Midbrain (tissue), 1 donor: Measurements from ENCODE around the gene CD44.
"Not testable (repeated sequence)": the region's sequence is repeated elsewhere in the genome, so short reads cannot be mapped to it uniquely, and the experiment has no call there.

Source experiments
- DNase-seq: peaks from one replicate; lab custom pipeline; 2025; lab: John Stamatoyannopoulos, UW

CD44 gene

DNA sequence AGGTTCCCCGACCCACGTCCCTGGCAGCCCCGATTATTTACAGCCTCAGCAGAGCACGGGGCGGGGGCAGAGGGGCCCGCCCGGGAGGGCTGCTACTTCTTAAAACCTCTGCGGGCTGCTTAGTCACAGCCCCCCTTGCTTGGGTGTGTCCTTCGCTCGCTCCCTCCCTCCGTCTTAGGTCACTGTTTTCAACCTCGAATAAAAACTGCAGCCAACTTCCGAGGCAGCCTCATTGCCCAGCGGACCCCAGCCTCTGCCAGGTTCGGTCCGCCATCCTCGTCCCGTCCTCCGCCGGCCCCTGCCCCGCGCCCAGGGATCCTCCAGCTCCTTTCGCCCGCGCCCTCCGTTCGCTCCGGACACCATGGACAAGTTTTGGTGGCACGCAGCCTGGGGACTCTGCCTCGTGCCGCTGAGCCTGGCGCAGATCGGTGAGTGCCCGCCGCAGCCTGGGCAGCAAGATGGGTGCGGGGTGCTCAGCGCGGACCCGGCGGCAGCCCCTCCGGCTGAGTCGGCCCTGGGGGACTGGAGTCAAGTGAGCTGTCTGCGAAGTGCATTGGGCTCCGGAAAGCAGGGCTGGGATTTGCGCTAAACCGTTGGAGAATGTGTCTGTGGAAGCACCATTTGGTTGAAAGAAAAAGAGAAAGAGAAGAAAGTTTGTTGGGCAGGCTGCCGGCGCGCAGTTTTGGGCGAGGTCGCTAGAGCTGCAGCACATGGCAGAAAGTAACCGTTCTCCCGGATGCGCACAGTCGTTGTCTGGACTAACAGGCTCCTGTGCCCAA, at the start of gene CD44:
CD44 (plus strand) TSS at position 229 of the 779 bp plus-strand sequence; CDS start at position 362, 133 bp downstream.
- DNase-seq: peak; percentile 40

DNA sequence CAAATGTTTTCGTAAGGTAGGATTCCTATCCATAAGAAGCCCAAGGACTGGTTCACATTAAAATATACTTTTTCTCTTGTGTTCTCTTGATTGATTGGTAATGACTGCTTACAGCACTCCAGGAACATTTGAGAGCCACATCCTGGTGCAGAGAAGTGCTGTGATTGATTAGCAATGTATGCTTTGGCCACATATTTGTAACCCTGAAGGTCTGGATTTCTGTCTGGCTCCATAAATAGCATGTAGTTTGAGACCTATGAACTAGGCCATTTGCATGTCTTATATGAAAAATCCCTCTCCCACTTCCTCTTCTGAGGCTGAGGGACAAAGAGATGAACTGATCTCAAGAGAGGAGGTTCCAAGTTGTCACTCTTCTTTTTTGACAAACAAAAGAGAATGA, 49.3 kb upstream of the CD44 start:
- no peak for DNase-seq

DNA sequence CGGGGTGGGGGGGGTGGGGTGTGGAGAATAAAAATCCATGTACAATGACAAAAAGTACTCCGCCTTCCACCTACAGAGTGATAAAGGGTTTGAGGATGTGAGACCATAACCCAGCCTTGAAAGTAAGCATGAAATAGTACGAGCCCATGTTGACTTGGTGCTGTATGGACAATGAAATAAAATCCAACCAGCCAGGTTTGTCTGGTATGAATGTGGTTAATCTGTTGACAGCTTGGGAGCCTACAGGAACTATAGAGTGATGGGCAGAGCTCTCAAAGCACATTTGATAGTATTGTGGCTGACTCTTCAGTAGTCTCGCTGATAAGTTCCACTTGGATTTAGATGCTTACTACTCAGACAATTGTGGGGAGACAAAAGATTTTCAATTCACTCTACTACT, 48.8 kb upstream of the CD44 start:
- DNase-seq: no peak

DNA sequence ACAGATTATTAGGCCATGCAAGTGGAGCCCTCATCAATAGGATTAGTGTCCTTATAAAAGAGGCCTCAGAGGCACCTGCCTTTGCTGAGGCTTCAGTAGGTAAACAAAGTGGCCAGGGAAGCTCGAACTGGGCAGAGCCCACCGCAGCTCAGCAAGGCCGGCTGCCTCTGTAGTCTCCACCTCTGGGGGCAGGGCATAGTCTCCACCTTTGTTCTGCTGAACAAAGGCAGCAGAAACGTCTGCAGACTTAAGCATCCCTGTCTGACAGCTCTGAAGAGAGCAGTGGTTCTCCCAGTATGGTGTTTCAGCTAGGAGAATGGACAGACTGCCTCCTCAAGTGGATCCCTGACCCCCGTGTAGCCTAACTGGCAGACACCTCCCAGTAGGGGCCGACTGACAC, 48.0 kb upstream of the CD44 start:
- DNase-seq: not testable (repeated sequence)

GRCh38 chr11:35096723-35097122, 42.2 kb upstream of the CD44 start:
- no peak for DNase-seq

DNA sequence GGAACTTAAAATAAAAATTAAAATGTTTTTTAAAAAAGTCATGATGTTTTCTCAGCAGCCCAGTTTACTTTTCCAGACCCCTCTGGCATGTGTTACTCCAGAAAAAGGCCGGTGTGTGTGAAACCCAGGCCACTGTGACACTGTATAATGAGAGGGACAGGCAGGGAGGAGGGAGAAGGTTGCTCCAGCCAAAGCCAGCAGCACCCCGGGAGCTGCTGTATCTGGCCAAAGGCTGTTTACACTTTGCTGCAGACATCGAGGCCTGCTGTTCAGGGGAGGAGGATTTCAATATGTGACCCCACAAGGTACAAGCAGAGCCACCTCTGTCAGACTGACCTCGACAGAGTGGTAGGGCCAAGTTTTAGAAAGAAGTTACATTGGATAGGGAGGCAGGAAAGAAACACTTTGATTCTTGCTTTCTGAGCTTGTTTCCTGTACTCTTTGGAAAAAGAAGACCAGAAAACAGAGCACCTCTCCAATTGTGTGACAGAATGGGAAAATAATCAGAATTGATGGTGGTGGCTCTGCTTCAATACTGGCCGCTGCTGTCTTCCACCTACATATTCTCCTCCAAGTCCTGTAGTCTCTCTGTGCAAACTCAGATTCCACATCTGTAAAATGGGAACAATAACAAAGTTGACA, 41.0 kb upstream of the CD44 start:
- DNase-seq: no peak

GRCh38 chr11:35098855-35099254, 40.1 kb upstream of the CD44 start:
- no peak for DNase-seq

DNA sequence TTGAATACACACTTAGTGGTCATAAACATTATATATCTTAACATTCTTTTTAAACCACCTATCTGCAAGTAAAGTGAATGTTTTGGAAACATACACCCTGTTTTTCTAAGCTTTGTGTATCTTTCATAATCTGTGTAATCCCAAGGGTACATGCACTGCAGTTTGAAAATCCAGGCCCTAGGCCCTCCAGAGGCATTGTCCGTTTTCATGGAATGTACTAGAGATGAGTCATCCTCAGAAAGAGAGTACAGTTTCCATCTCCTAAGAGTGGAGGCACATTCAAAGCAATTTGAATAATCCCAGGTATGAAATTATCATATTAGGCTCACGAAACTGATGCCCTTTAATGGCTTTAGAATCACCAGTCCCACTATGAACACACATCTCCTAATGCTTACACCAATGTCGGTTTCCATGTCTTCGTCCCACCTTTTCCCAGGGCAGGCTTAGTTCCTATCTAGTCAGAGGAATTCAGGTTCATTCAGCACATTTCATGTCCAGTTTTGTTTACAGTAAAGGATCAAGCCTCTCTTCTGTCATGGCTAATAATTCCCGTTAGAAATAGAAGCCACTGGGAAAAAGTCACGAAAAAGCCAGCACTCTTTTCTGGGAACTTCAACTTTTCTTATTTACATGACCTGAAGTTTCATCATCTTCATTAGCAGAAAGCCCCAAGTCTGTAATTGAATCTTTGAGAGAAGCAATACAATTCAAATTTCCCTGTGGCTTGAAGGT, 39.5 kb upstream of the CD44 start:
- no peak for DNase-seq

- DNase-seq: no peak
Observed at GRCh38 chr11:35100013-35100383, 39.0 kb upstream of the CD44 start.

- no peak for DNase-seq
Observed at GRCh38 chr11:35101223-35101622, 37.7 kb upstream of the CD44 start.

DNA sequence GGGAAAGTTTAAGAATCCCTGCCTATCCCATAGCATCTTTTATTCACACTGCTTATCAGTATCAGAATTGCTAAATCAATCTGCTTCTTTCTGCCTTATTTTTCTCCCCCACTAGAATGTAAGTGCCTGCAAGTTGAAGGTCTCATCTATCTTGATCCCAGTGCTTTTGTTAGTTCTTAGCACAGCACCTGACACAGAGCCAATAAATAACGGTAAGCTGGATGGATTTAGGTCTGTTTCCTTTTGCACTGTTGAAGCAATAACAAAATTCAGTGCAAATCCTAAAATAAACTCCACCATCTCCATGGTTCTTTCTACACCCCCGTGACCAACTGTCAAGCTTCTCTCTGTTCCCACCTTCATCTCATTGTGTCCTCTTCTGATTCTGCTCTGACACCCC, 36.7 kb upstream of the CD44 start:
- DNase-seq: no peak

DNA sequence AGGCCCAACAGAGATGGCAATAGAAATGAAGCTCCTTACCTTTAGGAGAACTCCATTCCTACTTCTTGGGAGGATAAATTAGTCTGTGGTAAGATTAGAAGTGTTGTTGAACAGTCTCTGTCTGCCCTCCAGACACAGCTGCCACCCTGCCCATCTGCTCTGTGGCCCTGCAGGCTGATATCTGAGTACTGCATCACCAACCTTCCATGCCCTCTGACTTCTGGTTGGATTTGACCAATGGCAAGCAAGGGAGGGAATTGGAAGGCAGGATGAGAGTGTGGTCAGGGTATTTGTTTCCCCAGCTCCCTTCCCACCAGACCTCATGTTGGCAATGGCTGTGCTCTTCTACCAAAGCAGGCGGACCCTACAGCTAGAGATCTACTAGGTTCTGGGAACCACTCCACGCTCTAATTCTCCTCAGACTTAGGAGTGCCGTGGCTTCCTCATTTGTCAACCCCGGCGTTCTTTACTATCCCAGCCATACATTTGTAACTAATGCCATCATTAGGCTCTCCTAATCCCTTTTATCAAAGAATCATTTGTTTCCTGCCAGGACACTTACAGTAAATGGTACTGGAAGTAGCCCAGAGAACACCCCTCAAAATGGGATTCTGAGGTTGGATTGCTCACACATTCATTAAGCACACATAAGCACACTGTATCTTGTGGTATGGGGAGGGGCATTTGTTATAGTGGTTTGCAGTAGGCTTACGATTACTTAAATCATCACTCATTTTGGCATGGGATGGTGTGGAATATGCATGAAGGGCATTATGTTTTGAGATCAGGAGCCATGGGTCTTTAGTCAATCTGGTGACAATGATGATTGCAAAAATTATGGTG, 35.4 kb upstream of the CD44 start:
- DNase-seq: no peak

- no peak for DNase-seq
Observed at GRCh38 chr11:35104655-35105054, 34.3 kb upstream of the CD44 start.

DNA sequence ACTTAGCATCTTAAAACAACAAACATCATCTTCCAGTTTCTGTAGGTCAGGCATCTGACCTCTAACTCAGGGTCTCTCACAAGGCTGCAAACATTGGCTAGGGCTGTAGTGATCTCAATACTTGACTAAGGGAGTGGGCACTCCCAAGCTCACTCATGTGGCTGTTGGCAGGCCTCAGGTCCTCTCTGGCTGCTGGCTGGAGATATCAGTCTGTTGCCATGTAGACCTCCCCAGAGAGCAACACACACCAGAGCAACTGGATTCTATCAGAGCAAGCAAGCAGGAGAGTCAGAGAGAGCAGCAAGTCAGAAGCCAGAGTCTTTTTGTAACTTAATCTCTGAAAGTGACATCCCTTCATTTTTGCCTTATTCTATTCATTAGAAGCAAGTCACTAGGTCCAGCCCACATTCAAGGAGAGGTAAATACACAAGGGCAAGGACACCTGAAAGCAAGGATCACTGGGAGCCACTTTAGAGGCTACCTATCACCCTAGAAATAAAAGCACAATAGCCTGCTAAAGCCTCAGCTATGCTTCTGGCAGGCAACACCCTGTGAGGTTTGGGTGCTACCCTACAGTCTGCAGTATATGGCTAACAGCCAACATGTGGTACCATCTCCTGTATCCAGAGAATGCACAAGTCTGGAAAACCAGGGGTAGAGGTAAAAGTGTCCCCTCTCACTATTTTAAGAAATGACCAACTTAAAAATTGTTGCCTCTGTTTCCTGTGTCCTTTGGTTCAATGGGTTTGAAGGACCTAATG, 33.5 kb upstream of the CD44 start:
- DNase-seq: no peak

DNA sequence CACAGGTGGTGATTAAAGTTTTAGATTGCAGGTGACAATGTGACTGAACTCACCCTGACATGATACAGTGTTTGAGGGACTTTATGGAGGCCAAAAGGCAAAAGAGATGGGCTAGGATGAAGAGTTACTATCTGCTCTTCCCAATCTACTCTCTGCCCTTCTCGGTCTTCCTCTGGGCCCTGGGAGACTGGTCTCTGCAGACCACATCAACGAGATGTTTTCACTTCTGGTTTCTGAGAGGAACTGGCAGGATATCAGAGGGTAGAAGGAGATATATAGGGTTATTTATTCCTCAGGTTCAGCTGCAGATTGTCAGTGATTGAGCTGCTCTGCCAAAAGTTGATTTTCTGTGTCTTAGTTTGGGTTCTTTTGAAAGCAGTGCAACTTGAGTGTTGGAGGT, 32.4 kb upstream of the CD44 start:
- no peak for DNase-seq

DNA sequence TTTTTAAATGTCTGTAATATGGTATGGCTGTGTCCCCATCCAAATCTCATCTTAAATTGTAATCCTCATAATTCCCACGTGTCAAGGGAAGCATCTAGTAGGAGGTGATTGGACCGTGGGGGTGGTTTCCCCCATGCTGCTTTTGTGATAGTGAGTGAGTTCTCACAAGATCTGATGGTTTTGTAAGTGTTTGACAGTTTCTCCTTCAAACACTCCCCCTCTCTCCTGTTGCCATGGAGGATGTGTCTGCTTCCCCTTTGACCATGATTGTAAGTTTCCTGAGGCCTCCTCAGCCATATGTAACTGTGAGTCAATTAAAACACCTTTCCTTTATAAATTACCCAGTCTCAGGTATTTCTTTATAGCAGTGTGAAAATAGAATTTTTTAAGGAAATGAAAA, 31.1 kb upstream of the CD44 start:
- DNase-seq: no peak

DNA sequence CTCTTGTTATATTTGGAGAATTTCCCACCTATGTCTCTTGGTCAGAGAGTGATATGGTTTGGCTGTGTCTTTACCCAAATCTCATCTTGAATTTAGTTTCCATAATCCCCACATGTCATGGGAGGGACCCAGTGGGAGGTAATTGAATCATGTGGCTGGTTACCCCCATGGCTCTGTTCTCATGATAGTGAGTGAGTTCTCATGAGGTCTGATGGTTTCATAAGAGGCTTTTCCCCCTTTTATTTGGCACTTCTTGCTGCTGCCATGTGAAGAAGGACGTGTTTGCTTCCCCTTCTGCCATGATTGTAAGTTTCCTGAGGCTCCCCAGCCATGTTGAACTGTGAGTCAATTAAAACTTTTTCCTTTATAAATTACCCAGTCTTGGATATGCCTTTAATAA, 30.6 kb upstream of the CD44 start:
- DNase-seq: not testable (repeated sequence)

GRCh38 chr11:35109041-35109440, 29.9 kb upstream of the CD44 start:
- DNase-seq: no peak

GRCh38 chr11:35109827-35110226, 29.1 kb upstream of the CD44 start:
- DNase-seq: no peak

DNA sequence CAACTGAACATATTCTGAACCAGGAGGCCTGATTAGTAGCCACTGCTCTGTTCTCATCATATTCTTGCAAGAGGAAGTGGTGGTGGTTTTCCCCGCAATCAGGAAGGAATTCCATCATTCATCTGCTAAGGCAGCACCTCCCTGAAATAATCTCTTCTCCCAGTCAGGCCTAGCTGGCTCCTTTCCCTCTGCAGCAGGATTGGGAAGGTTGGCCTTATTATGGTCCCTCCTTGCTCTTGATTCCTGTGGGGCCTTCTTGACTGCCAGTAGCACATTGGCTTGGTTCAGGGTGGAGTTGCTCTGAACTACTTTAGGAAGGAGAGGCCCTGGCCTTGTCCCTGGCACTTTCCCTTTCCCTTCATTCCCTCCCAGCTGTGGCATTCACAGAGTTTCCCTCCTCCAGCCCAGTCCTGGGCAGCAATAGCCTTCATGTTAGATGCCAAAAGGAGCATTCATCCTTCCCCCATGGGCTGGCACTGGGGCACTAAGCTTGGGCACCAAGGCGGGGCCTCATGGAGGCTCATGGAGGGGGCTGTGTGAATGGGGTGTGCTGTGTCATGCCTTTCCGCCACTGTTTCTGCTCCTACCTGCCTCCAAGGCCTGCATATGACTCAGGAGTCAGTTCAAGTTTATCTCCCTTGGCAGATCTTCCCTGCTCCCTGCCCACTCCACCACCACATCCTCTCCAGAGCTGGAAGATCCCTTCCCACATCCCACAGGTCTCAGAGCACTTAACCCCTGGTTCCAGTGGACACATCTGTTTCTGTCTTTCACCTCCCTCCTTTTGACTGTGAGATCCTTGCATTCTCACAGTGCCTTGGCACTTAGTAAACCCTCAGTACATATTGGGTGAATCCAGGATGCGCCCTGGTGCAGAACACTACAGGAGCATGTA, 27.6 kb upstream of the CD44 start:
- DNase-seq: no peak
